Lower leg skin (tissue), 4 donors: ENCODE measurements around the gene ZNF207. TPM values are rescaled to one million over a fixed set of nuclear protein-coding genes. Genes with fewer than 3 reads are reported as not detected.

Experiments
- DNase-seq, 2 donors: peaks; one replicate each; pipeline ENCODE4 v3.0.0-alpha.2; 2019; ENCODE audit warnings: low spot score in 2 of 2
- H3K4me3 ChIP-seq: fragments of 200-600 bp; sonication (generic); 2 replicates; pipeline ENCODE4 v1.5.1; 2017; ENCODE audit warnings: mild to moderate bottlenecking, low read depth; ENCODE audit not compliant: poor library complexity, severe bottlenecking
- CTCF ChIP-seq, 3 donors: fragments of 450-650 bp; IDR thresholded peaks; one replicate each; pipeline ENCODE4 v1.5.1; 2016; ENCODE audit warnings: antibody characterized with exemption in 3 of 3, mild to moderate bottlenecking in 3 of 3, moderate library complexity in 2 of 3
- POLR2A ChIP-seq, 2 donors: fragments of 450-650 bp; IDR thresholded peaks; one replicate each; pipeline ENCODE4 v1.6.1; 2016 to 2017; ENCODE audit warnings: antibody characterized with exemption in 2 of 2, mild to moderate bottlenecking in 1 of 2, moderate library complexity in 1 of 2
- WGBS, 2 donors: methylation state at CpG; one replicate each; pipeline ENCODE4 v1.1.5; 2018; 5-methylcytosine and 5-hydroxymethylcytosine counted together
- intact Hi-C: fragments of 100-400 bp; cut with DNase I; formaldehyde crosslinking; loops from one replicate; pipeline ENCODE4 v1.15.0; 2023; ENCODE audit warnings: low total_unique reads
- total RNA-seq, 4 donors: library from RNA; depleted of rRNA; stranded (reverse); fragments of >200 nt; gene quantifications; one replicate each; pipeline ENCODE4 v1.1.0, GENCODE V29; 2016

Gene ZNF207
- total RNA-seq, 4 donors from 2014 or later: 93.5 to 158 (median 117) TPM

GRCh38 chr17:32327911-32328310, 22.0 kb upstream of the ZNF207 start:
- DNase-seq: no peak
- intact Hi-C loops: no loop called here
- no peak overlapping the region for H3K4me3 ChIP-seq
- WGBS, 2 donors: 92 to 100% methylated on average over 1 of the region's 1 CpG
- TF ChIP-seq POLR2A (IDR thresholded peaks at IDR 0.05): no peak
- no peak for TF ChIP-seq CTCF (IDR thresholded peaks at IDR 0.05)

GRCh38 chr17:32330147-32330546, 19.8 kb upstream of the ZNF207 start:
- no peak overlapping the region for H3K4me3 ChIP-seq
- intact Hi-C loops: no loop called here
- 76 to 82% methylated on average over 3 of the region's 3 CpGs for WGBS, 2 donors
- TF ChIP-seq CTCF (IDR thresholded peaks at IDR 0.05): no peak
- TF ChIP-seq POLR2A (IDR thresholded peaks at IDR 0.05): no peak
- no peak for DNase-seq

- intact Hi-C loops: no loop called here
- no peak for DNase-seq
- TF ChIP-seq CTCF (IDR thresholded peaks at IDR 0.05): no peak
- TF ChIP-seq POLR2A (IDR thresholded peaks at IDR 0.05): no peak
- no peak overlapping the region for H3K4me3 ChIP-seq
- 82 to 85% methylated on average over 3 of the region's 3 CpGs for WGBS, 2 donors
Observed at GRCh38 chr17:32331243-32332040, 18.5 kb upstream of the ZNF207 start.

- DNase-seq: no peak
- no peak for TF ChIP-seq POLR2A (IDR thresholded peaks at IDR 0.05)
- 85 to 86% methylated on average over 2 of the region's 2 CpGs for WGBS, 2 donors
- intact Hi-C loops: no loop called here
- H3K4me3 ChIP-seq: no peak overlapping the region
Observed at GRCh38 chr17:32333187-32333586, 16.8 kb upstream of the ZNF207 start.

- no peak overlapping the region for H3K4me3 ChIP-seq
- no peak for DNase-seq
- intact Hi-C loops: no loop called here
- TF ChIP-seq POLR2A (IDR thresholded peaks at IDR 0.05) (no peak), CTCF (IDR thresholded peaks at IDR 0.05) (no peak)
Observed at GRCh38 chr17:32335046-32335445, 14.9 kb upstream of the ZNF207 start.

GRCh38 chr17:32335687-32336086, 14.3 kb upstream of the ZNF207 start:
- no peak overlapping the region for H3K4me3 ChIP-seq
- DNase-seq: peak in 1 of 2 donors; percentile 13
- no peak for TF ChIP-seq CTCF (IDR thresholded peaks at IDR 0.05)
- no peak for TF ChIP-seq POLR2A (IDR thresholded peaks at IDR 0.05)
- 60 to 64% methylated on average over 4 of the region's 4 CpGs for WGBS, 2 donors
- intact Hi-C loops: no loop called here
